Left renal cortex interstitium (tissue), 4 donors: Measurements from ENCODE around the gene PRELID3B. TPM values are rescaled to one million over a fixed set of nuclear protein-coding genes. Genes with fewer than 3 reads are reported as not detected.
"Not testable (repeated sequence)": the region's sequence is repeated elsewhere in the genome, so short reads cannot be mapped to it uniquely, and the experiment has no call there.

Source experiments
- DNase-seq, 4 donors: peaks; one replicate each; pipeline ENCODE4 v3.0.0-alpha.2; 2013; ENCODE audit warnings: low read depth in 4 of 4, low spot score in 2 of 4, missing footprints in 1 of 4
- polyA plus RNA-seq, 4 donors: library from polyadenylated mRNA; unstranded; fragments of 120-200 nt; gene quantifications; one replicate each; pipeline ENCODE4 v1.2.1, GENCODE V29; 2013; ENCODE audit not compliant: insufficient read length in 4 of 4

Gene PRELID3B
- polyA plus RNA-seq, 4 donors, result 65.4 to 74.0 (median 70.4) TPM

DNA sequence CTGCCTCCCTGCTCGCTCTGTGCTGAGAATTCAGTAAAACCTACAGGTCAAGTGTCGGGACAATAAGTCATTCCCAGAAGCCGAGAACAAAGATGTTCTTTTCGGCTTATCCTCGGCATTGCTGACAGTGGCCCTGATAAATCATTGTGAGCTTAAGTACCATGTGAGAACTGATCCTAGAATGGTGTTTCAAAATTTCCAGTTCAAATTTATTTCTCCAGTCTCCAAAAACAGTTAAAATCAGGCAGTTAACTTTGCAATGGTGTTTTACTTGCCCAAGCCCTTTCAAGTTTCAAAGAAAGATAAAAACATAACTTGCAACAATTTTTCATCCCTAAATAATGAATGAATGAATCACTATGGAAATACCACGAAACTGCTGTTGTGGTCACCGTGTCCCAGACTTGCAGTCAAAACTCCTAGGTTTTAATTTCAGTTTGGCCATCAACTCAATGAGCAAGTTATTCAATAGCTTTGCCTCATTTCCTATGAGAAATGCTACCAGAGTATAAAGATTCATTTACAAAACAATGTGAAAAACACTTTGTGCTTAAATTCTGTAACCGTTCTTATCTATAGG, 14.8 kb downstream of the PRELID3B start:
- DNase-seq, result no peak

DNA sequence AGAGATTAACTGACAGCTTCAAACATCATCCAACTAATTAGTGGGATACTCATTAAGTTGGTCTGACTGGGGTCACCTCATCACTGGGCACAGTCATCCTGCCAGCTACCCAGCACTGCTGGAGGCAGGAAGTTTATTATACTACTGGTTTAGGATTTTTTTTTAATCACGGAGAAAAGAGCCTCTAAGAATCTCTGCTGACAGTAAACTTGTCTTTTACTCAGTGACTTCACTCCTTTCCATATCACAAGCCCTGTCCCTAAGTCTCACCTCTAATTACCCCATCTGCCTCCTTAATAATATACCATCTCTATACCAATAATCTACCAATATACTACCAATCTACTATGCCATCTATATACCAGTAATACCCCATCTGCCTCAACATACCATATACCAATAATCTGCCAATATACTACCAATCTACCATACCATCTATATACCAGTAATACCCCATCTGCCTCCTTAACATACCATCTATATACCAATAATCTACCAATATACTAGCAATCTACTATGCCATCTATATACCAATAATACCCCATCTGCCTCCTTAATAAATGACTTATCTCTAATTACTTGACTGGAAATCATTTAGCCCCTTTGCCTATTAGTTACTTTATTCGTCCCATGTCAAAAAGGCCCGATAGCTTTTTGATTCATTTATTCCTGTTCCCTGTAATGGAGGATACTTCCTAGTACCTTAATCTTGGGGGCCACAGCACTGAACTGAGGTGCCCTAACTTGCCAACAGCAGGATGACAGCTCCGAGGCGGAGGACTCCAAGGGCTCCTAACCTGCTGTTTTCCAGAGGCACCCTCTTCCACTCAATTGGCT, 15.5 kb downstream of the PRELID3B start:
- DNase-seq, result no peak

DNA sequence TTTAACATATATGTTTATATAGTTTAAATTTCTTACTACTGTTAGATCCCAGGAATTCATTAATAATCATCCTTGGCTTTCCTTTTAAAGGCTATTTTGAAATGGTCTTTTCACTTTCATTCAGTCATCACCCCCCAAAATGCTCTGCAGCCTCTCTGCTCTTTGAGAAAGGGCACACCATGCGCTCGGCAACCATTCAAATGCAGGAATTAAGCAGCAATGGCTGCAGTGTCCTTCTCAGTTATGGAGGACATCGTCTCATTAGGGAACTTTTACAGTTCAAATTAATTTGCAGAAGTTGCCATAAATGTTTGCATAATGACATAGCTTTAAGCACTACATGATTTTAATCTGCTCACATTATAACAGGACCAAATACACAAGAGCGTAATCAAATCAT, 17.1 kb downstream of the PRELID3B start:
- no peak for DNase-seq

DNA sequence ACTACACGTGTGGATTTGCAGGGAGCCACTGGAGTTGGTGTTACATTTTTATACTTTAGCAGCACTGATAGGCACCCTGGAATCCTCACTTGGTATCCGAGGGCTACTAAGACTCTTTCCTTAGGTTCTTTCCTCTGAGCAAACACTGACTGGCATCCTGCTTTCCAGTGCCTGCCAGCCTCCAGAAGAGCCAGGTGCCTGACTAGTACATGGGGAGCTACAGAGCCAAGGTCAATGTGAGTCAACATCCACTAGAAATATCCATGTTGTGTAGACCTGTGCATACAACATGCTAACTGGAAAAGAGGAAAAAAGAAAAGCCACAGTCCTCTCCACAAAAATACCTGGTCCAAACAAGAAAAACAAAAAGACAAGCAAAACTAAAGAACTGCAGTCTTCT, 17.5 kb downstream of the PRELID3B start:
- no peak for DNase-seq

DNA sequence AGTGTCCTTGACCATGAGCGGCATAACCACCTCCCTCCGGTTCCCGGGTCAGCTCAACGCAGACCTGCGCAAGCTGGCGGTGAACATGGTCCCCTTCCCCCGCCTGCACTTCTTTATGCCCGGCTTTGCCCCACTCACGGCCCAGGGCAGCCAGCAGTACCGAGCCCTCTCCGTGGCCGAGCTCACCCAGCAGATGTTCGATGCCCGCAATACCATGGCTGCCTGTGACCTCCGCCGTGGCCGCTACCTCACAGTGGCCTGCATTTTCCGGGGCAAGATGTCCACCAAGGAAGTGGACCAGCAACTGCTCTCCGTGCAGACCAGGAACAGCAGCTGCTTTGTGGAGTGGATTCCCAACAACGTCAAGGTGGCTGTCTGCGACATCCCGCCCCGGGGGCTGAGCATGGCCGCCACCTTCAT, 18.5 kb downstream of the PRELID3B start:
- no peak for DNase-seq

DNA sequence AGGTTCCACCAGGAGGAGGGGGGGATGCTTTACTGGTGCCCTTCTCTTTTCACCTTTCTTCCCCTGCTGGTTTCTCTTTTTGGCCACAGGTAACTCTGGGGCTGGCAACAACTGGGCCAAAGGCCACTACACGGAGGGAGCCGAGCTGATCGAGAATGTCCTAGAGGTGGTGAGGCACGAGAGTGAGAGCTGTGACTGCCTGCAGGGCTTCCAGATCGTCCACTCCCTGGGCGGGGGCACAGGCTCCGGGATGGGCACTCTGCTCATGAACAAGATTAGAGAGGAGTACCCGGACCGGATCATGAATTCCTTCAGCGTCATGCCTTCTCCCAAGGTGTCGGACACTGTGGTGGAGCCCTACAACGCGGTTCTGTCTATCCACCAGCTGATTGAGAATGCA, 19.0 kb downstream of the PRELID3B start:
- no peak for DNase-seq

DNA sequence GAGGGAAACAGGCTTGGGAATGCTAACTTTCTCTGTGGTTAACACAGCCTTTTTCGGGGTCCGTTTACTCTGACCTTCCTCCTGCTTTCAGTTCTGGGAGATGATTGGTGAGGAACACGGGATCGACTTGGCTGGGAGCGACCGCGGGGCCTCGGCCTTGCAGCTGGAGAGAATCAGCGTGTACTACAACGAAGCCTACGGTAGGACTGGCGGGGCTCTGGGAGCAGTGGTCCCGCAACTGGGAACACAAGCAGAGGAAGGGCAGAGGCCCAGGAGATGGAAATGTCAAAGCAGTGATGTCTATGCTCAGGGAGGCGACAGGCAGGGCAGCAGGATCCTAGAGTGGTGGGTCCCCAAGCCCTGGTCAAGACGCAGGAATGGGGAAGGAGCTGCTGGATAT, 19.8 kb downstream of the PRELID3B start:
- DNase-seq, result no peak

DNA sequence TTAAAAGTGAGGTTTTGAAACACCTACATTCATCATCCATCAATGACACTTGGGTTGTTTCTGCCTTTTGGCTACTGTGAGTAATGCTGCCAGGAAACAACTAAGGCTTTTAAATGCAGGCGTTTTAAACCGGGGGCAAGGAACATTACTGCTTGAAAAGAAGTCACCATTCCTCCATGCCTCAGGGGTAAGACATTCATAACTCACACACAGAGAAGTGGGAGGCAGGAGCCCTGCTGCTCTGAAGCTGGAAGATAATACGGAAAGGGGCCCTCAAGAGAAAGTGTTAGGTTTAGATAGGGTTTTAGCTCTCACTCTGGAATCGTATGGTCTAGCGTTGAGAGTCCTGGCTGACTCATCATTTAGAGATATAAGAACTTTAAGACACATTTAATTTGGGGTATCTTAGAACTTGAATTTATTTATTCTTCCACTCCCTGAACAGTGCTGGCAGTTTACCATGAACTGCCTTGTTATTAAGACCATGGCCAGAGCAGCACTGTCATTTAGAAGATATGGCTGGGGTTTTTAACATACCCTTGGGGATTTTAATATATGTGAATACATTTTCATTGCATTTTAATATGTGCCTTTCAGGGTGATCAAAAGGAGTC, 21.5 kb downstream of the PRELID3B start:
- no peak for DNase-seq

DNA sequence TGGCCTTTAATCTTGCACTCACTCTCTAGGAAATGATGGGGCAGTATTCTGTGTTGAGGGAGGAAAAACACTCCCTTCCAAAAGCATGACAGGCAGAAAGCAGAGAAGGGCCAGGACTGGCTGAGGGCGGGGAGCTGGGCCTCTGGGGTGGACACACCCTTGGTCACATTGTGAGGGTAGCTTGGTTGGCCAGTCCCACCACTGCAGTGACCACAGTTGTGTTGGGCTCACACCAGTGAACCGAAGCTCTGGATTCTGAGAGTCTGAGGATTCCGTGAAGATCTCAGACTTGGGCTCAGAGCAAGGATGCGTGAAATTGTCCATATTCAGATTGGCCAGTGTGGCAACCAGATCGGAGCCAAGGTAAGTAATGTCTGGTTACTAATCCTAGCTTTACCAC, 23.4 kb downstream of the PRELID3B start, which contains the start of gene TUBB1:
Gene TUBB1 (plus strand): TSS at position 213 of the 400 bp plus-strand sequence. CDS start 94 bp downstream, at position 307.
- no peak for DNase-seq

DNA sequence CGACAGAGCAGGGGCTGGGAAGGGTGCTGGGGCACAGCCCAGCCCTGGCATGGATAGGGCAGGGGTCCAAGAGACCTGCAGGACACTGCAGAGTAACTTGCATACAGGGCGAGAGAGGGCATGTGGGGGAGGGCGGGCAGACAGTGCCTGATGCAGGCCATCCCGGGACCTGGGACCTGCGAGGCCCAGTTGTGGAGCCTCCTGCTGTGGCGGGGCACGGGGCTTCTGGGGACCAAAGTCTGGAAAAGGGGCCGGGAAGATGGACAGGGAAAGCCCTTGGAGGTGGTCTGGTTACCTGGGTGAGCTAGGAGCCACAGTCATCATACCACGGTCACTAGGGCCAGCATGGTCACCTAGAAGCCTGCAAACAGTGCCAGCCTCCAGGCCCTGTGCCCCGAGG, 23.8 kb downstream of the PRELID3B start:
- no peak for DNase-seq

DNA sequence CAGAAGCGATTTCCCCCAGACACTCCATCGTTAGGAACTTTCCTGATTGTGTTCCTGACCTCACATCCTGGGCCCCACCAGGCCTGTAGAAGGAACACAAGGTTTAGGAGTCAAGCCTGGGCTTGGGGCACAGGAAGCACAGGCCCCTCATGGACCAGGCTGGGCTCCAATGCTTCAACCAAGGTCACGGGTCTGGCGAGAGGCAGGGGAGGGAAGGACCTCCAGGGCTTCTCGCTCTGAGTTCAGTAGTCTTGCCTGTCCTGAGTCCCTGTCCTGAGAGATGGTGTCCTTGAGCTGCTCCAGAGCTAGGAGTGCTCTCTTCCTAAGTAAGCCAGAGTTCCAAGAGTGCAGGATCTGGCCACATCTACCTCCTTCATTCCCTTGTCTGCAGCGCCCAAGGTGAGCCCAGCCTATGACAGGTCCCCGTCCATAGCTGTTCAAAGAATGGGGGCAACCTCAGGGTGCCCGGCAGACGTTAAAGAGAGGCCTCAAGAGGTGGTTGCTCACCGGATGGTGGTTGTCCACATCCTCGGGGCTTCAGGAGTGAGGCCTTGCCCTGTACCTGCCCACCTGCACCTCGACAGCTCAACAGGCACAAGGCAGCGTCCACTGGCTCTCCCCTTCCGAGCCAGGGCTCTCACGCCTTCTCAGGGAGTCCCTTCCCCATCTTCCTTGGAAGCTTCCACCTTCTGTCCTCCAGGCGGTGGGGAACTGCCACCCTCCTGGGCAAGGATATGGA, 24.9 kb downstream of the PRELID3B start:
- DNase-seq, result no peak

DNA sequence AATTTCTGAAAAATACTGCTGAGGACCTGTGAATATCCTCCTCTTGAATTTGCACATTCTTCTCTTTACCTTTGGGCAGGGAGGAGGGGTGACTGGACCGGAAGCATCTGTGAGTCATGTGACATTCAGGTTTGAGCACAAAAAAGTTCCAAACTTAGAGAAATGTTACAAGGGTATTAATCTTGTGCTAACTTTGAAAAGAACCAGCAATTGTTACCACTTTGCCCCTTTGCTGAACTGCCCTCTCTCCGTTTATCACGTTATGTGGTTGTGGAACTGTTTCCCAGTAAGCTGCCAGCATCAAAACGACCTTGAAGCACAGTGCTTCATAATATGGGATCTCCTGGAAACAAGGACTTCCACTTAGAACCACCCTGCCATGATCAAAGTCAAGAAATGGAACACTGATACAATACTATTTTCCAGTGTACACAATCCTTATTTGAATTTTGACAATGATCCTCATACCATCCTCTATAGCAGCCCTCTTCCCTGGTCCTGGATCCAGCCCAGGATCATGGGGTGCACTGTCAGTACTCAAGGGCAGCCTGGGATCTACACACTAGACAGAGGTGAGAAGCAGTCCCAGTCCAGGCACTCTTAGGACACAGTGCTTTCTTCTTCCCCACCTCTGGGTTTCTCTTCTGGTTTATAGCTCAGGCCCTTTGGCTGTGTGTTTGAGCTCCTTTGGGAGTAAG, 25.6 kb downstream of the PRELID3B start:
- no peak for DNase-seq

DNA sequence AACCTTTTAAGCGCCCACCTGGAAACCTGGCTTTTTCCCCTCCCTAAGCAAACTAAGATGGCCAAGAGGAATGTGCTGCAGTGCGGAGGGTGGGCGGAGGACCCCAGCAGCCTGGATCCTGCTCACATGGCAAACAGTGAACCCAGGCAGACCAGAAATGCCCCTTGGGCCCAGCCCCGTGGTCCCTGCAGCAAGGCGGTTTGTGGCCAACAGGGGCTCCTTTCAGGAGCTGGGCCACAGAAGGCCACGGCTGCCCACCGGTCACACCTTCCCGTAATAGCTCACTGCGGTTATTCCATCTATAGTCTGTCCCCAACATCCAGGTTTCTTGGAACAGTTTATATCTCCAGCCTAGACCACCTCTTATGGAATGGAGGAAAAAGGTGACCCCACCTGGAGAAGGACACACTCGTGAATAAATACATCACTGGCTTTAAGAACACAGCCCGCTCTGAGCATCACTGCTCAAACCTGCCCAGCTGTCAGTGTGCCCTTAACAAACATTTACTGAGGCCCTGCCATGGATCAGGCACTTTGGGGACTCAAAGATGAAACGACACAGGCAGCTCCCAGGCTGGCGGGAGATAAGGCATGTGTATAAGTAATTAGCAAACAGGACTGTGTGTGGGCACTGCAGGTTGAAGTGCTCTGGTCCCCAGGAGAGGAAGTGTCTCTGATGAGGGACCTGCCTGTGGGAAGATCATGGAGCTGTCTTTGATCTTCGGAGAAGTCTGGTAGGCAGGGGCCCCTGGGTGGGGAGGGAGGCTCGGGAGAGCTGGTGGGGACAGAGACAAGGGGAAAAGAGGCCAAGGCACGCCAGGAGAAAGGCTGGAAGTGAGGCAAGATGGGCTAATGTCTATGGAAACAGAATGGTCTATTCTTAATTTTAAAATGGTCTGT, 26.5 kb downstream of the PRELID3B start:
- DNase-seq, result no peak

DNA sequence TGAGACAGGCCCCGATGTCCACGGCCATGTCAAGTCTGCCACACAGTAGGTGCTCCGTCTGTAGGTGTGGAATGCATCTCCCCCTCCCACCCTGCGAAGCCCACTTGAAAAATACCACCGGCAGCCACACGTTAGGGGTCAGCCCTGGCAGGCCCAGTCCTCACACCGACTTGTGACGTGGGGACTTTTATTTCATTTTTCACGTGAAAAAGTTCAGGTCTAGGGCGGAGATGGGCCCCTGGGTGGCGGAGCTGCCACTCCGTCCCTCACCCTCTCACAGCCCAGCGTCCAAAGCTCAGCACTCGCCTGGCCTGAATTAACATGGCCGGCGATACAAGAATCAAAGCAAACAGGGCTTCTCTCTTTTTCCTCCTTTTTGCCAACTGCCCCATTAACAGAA, 27.2 kb downstream of the PRELID3B start:
- no peak for DNase-seq

DNA sequence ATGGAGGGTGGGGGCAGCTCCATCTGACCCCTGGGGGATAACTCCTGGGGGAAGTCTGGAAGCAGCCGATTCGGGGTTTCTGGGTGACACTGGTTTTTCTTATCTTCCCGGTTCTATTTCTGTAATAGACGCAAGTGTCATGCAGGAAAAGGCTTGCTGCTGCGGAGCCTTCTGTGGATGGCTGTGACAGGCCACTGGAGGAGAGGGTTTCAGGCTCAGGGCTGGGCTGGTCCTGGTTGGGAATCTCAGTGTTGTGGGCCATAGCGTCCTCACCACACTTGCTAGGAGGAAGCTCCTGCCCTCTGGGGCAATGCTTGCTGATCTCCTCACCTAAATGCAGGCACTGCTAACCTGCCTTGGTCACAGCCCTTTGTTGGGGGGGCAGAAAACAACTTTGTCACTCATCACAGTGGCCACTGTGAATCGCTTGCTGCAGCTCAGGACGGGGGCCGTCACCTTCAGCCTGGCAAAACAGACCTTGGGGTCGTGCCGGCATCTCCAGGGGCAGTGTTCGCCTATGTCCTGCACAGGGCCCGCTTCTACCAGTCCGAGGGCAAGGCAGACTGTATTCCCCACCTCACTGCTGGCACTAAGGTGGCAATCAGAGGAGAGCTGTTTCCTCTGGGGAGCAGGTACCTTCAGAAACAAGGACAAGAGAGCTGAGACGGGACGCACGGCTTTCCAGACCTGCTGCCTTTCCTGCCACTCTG, 27.8 kb downstream of the PRELID3B start:
- no peak for DNase-seq

DNA sequence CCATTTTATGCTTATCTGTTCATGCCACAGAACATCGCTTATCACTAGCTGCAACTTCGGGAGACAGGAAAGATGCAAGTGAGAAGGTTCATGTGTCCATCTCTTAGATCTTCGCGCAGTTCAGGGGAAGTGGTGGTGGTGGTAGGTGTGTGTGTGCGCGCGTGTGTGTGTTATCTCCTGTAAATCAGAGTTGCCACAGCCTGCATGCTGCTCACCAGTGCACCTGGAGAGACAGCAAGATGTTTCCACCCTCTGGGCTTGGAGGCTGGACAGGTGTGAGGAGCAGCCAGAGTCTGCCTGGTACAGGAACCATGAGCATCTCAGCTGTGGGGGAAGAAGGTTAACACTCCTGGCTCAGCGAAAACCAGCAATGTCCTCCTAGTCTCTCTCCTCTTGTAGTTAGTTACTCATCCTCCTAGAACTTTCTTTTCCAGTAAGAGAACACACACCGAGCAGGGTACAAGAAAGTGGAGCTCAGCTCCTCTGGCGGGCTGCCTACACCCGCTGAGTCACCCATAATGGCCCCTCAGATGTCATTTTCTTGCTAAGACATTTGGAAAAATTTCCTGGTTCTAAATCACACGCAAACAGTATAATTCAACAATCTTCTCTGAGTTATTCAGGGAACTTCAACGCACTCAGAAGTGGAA, 28.5 kb downstream of the PRELID3B start:
- no peak for DNase-seq

DNA sequence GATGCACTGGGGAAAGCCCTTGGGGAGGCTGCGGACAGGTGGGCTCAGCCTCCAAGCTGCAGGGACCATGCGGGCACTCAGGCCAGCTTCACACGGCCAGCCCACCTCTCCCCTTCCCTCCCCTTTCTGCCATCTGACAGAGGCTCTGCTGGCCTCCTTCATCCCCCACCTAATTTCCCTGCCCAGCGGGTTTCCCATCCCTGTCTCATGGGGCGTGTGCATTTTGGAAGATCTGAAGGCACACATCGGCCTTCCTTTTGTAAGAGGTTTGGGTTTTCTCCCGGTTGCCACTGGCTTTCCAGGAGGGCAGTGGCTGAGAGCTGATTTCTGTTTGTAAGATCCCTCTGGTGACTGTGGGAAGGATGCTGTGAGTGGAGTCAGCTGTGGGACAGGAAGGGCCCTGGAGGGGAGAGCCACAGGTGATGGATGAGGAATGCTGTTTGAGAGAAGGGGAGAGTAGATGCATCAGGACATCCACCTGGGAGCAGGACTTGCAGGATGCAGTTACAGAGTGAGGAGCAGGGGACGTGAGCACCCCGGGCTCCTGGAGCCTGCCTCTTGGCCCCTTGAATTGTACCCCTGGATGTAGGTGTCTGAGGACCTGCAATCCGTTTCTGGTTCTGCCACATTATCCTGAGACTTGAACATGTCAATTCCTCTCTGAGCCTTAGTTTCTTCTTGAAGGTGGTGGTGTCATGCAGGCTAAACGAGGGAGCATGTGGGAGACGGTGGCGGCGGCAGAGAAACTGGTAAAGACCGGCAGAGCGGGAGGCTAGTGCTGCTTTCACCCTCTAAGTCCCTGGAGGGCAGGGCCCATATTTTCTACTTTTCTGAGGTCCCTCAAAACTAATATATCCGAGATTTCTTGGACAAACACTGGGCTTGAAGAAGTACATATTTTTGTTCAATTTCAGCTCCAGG, 29.3 kb downstream of the PRELID3B start:
- DNase-seq, result no peak

DNA sequence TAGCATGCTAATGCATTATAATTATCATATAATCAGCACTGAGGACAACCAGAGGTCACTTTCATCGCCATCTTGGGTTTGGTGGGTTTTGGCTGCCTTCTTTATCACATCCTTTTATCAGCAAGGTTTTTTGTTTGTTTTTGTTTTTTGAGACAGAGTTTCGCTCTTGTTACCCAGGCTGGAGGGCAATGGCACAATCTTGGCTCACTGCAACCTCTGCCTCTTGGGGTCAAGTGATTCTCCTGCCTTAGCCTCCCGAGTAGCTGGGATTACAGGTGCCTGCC, 30.8 kb downstream of the PRELID3B start:
- not testable (repeated sequence) for DNase-seq
